HG02970 (cell line): ENCODE data around the gene ISLR.

Experiments used
- ATAC-seq: cut with Tn5 transposase; IDR thresholded peaks from one replicate; pipeline ENCODE4 v1.9.1; 2021; ENCODE audit warnings: mild to moderate bottlenecking, moderate library complexity, moderate number of reproducible peaks; ENCODE audit not compliant: unreplicated experiment, low FRiP score

Gene ISLR

DNA sequence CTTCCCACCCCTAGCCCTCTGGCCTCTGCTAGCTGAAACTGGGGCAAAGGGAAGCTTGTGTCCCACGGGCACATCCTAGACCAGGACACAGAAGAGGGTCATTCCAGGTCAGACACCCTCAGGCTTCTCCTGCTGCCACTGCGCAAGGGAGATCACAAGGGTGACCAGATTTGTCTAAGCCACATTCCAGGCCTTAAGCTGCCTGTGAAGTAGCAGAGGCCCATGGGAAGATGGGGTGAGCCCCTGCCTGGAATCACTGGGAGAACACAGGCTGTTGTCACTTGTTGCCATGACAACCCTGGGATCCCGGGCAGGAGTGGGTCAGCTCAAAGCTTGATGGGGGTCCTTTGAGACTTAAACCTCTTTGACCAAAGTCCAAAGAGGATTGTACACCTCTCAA, 18.3 kb downstream of the ISLR start:
- ATAC-seq: no peak

- ATAC-seq: no peak
These were observed 19.2 kb downstream of the ISLR start for GRCh38 chr15:74192751-74193150.

DNA sequence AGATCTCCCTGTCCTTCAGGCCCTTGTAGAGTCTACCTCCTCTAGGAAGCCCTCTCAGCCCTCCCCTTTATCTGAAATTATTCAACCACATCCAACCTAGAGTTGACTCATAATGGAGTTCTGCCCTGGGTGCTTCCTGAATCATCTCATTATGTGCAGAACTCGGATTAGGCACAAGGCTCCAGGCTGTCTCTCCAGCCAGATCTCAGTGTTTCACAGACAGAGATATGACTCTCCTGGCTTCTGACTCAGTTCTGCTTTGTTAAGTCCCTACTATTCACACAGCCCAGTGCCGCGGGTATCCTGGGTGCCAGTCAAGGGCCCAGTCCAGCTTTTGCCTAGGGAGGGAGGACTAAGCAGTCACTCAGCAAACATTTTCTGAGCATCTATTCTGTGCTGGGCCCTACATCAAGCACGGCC, 19.8 kb downstream of the ISLR start:
- ATAC-seq: no peak

- ATAC-seq: no peak
These were observed 20.4 kb downstream of the ISLR start for GRCh38 chr15:74193905-74194304.

GRCh38 chr15:74194572-74195559, 21.4 kb downstream of the ISLR start:
- ATAC-seq: no peak

- ATAC-seq: no peak
These were observed 22.7 kb downstream of the ISLR start for GRCh38 chr15:74196175-74196574.

DNA sequence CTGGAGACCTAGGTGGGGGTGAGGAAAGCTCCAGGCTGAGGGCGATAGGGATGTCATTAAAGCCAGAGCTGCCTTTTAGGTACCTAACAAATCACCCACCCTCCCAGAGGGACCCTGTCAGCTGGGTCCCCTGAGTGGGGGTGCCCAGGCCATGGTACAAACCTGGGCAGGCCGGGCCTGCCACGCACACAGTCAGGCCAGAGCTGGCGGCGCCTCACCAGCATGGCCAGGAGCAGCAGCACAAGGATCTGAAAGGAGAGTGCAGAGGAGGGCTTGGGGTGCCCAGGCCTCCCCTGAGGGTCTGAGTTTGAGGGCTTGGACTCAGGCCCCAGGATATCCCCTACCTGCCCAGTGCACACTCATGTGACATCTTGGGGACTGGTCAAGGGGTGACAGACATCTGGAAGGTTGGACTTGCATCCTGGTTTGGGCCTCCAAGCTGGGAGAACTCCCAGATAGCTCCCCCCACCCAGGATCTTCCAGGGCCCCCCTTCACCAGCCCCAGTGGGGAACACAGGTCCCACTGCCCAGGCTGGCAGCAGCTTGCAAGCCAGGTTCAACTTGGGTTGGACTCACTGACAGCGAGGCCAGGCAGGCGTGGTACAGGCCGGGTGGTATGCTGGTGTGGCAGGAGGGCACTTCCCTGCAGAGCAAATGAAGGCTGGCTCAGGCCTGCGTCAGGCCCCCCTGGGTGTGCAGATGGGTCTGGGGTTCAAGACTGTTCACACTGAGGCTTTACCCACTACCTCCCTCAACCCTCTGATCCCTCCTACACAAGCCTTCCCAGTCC, 23.9 kb downstream of the ISLR start:
- ATAC-seq: no peak

GRCh38 chr15:74199297-74199652, 25.8 kb downstream of the ISLR start:
- no peak for ATAC-seq

GRCh38 chr15:74200412-74200815, 26.9 kb downstream of the ISLR start:
- no peak for ATAC-seq

DNA sequence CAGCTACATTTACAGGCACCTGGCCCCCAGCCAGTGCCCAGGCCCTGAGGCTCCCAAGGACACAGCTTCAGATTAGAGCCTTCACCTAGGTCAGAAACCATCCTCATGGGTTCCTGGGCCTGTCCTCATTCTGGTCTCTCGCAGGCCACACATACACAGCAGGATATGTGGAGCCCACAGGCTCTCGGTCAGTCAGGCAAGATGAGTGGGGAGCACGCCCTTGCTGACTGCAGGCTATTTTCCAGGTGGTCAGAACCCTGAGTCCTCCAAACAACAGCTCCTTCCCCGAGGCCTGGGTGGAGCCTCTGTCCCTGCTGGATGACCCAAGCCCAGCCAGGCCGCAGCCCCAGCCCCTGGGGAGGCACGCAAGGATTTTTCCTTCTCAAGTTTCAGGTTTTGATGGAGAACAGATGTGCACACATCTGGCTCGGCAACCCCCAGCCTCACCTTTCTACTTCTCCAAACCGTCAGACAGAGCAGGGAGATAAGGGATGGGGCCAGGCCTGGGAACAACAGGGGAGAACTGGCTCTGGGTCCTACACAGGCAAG, 27.4 kb downstream of the ISLR start:
- no peak for ATAC-seq

DNA sequence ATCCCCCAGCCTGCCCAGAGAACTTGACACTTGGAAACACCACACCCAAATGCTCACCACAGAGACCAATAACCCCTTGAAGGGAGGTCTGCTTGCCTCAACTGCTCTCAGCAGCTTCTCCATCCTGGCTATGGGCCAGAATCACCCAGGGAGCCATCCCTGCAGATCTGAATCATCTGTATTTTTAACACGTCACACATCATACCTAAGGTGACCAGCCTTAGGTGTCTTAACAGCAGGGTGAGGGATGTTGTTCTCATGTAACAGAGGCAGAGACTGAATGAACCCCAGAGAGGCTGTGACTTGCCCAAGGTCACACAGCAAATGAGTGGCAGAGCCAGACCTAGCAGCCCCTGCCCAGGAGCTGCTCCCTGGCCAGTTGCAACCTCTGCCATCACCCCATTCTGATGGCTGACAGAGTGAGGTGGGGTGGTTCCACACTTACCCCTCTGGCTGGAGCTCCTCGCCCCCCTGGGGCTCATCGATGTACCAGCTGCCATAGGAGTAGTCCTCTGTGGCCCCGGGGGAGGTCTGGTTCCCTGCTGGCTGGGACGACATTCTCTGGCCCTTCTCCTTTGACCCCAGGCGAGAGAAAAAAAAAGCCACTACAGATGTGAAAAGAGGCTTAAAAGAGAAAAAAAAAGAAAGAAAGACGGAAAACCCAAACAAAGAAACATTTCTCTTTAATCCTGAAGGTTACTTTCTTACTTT, 28.4 kb downstream of the ISLR start:
- ATAC-seq: no peak

DNA sequence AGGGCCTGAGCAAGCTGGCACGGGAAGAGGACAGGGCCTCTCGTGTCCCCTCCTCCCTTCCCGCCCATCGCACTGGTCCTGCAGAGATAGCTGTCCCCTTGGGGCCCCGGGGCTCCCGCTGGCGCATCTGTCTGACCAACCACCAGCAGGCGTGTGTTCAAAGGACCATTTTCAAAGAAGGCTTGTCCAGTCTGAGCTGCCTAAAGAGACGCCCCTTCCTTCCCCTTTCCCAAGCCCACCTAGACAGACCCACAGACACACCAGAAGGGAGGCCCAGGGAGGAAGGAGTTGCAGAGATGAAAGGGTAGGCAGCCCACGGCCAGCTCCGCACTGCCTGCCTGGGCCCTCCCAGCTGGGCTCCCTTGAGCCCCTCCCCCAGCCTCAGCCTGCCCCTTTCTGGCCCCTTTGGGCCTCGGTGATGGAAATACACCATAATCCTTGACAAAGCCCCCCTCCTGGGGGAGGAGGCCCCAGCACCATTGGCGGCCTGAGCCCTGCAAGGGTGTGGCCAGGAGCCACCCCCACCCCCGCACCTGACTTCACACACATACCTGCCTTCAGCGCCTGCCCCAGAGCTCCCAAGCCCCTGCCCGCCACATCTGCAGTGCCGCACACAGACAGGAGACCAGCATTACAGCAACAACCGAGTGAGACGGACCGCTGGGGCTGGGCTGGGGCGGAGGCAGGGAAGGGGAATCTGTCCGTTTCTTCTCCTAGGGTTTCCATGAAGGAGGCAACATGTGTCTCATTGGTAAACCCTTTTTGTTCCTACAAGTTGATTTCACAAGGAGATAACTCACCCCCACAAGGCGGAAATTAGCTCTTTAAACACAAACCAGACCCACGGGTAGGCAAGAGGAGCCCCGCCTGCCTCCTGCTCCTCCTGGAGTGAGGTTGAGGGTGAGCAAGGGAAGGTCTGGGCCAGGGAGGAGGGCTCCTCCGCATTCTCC, 29.2 kb downstream of the ISLR start, which contains the start of gene STRA6:
Gene STRA6 (minus strand): TSS at position 336 of the 950 bp plus-strand sequence. CDS start 520 bp downstream, outside the sequence.
- ATAC-seq: no peak

DNA sequence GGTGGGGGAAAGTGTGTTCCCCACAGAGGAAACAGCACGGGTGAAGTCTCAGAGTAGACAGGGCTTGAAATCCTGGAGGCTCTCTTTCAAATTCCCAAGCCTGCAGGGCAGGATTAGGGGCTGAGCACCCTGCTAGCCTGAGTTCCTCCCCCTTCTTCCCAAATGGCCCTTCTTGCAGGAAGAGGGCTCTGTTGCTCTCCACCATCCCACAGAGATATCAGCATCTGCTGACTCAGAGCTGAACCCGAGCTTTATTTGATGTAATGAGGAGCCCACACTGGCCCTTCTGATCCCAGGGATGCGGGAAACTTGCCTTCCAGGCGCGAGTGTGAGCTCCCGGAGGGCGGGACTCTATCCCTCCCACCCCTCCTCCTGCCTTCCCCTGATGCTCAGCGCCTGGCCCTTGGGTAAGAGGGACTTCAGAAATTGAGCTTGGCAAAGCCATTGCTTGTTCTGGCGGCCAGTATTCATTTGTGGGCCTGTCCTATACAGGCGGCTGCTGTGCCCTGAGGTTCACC, 30.5 kb downstream of the ISLR start:
- ATAC-seq: no peak

DNA sequence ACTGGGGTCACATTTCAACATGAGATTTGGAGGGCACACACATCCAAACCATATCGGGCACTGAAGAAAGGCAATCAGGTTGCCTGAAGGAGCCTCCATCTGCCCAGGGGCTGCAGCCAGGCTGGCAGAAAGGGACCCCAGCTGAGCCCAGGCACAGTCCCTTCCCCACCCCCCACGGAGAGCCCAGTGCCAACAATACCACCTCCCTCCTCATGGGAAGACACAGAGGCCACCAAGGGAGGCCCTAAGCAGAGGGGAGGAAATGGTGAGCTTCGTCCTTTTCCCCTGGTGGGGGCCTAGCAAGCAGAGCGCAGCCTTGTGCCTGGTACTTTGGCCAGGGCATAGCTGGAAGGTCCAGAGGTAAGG, 32.1 kb downstream of the ISLR start:
- no peak for ATAC-seq

DNA sequence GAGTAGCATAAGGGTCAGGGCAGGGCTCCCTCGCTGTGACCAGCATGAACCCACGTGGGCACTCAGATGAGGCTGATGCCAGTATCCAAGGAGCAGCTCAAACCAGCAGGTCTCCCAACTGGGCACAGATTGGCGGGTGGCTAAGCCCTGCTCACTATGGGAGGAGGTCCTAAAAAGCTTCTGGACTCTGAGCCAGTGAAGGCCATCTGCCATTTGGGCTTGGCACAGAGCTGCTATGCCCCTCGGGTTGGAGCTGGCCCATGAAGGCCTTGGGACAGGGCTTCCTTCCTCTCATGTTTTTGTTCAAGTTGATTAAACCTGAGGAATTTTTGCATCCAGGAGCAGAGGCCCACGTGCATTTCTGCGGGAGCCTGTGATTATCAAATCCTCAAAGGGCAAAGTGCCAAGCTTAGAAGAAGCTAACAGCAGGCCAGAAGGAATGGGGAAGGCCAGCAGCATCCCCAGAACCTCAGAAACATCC, 33.3 kb downstream of the ISLR start:
- no peak for ATAC-seq

GRCh38 chr15:74207652-74208440, 34.3 kb downstream of the ISLR start:
- ATAC-seq: no peak

DNA sequence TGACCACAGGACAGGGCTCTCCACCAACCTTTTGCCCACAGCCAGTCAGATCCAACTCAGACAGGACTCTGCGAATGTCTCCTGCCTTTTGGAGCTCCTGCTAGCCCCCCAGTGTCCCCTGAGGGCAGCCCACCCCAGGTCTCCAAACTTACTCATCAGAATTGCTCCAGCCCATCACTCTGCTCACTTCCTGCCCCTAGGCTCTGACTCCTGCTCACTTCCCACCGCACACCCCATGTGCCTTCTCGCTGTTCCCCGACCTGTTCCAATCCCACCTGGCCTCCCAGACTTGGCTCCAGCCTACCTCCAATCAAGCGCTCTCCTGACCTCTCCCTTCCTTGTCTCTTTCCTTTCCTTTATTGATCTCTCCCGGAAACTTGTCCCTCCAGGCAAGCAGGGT, 35.0 kb downstream of the ISLR start:
- no peak for ATAC-seq

GRCh38 chr15:74208901-74209559, 35.5 kb downstream of the ISLR start:
- no peak for ATAC-seq
